SKM-1 (cell line): ENCODE data around the gene OR5K2.

Source experiments
- DNase-seq: peaks from one replicate; lab custom pipeline; 2025; ENCODE audit not compliant: unreplicated experiment; lab: John Stamatoyannopoulos, UW

Gene OR5K2

GRCh38 chr3:98522544-98523281, 25.2 kb downstream of the OR5K2 start, which contains the start of gene CLDND1:
CLDND1 (minus strand) TSS chr3:98522902; CDS start chr3:98521424, 1,478 bp downstream.
- DNase-seq: peak; percentile 91

GRCh38 chr3:98525494-98525893, 28.0 kb downstream of the OR5K2 start:
- DNase-seq: no peak

- no peak for DNase-seq
Observed at GRCh38 chr3:98528474-98529346, 31.2 kb downstream of the OR5K2 start.

- no peak for DNase-seq
Observed at GRCh38 chr3:98529856-98530459, 32.5 kb downstream of the OR5K2 start.

- DNase-seq: no peak
Observed at GRCh38 chr3:98530676-98531075, 33.2 kb downstream of the OR5K2 start.

GRCh38 chr3:98531622-98532274, 34.3 kb downstream of the OR5K2 start, which contains the start of gene GPR15:
GPR15 (plus strand) TSS chr3:98531978; CDS start chr3:98532034, 56 bp downstream.
- DNase-seq: no peak

- DNase-seq: no peak
Observed at GRCh38 chr3:98532275-98532637, 34.8 kb downstream of the OR5K2 start.

GRCh38 chr3:98532709-98533571, 35.5 kb downstream of the OR5K2 start:
- no peak for DNase-seq

- DNase-seq: no peak
Observed at GRCh38 chr3:98534168-98534567, 36.7 kb downstream of the OR5K2 start.

- no peak for DNase-seq
Observed at GRCh38 chr3:98534734-98535133, 37.3 kb downstream of the OR5K2 start.

- DNase-seq: no peak
Observed at GRCh38 chr3:98536456-98537017, 39.1 kb downstream of the OR5K2 start.

- DNase-seq: no peak
Observed at GRCh38 chr3:98540346-98540745, 42.9 kb downstream of the OR5K2 start.

- no peak for DNase-seq
Observed at GRCh38 chr3:98541695-98542094, 44.2 kb downstream of the OR5K2 start.

GRCh38 chr3:98542623-98543022, 45.1 kb downstream of the OR5K2 start:
- no peak for DNase-seq

- no peak for DNase-seq
Observed at GRCh38 chr3:98545940-98546339, 48.5 kb downstream of the OR5K2 start.
